HAP-1 (cell line): ENCODE results near the gene CDHR5.

Source experiments
- DNase-seq, 2 experiments: peaks; one replicate each; pipeline ENCODE4 v3.0.0-alpha.2; 2016 to 2020; ENCODE audit warnings: low spot score in 2 of 2
- H3K27me3 ChIP-seq: fragments of 250-450 bp; sonication (Bioruptor Pico); 2 replicates; pipeline ENCODE4 v1.5.1; 2020; ENCODE audit warnings: low read depth, mild to moderate bottlenecking, moderate library complexity
- H3K36me3 ChIP-seq: fragments of 250-450 bp; sonication (Bioruptor Pico); replicated peaks from 2 replicates; pipeline ENCODE4 v1.5.1; 2020; ENCODE audit warnings: mild to moderate bottlenecking
- H3K4me1 ChIP-seq: fragments of 250-450 bp; sonication (Bioruptor Pico); 2 replicates; pipeline ENCODE4 v1.5.1; 2020; ENCODE audit warnings: mild to moderate bottlenecking
- H3K4me3 ChIP-seq: fragments of 250-450 bp; sonication (Bioruptor Pico); 2 replicates; pipeline ENCODE4 v1.5.1; 2020; ENCODE audit warnings: mild to moderate bottlenecking, moderate library complexity
- H3K9me3 ChIP-seq: fragments of 250-450 bp; sonication (Bioruptor Pico); 2 replicates; pipeline ENCODE4 v1.5.1; 2020; ENCODE audit warnings: mild to moderate bottlenecking, moderate library complexity
- in situ Hi-C: fragments of 300-500 bp; cut with MboI; formaldehyde crosslinking; loops from 3 replicates; pipeline ENCODE4 v1.14.3; 2020; ENCODE audit warnings: low sequenced_read_pairs, inconsistent platforms, mixed read lengths

Gene CDHR5

GRCh38 chr11:587546-587945 is 37.2 kb downstream of the CDHR5 start:
- no peak for DNase-seq
- Histone ChIP-seq H3K4me3 (no peak overlapping the region), H3K36me3 (peaks cover 72% of the 10 kb centered on the region), H3K9me3 (no peaks in the 10 kb centered on the region), H3K27me3 (no peaks in the 10 kb centered on the region), H3K4me1 (no peaks in the 10 kb centered on the region)
- in situ Hi-C loops, result no loop called here

DNA sequence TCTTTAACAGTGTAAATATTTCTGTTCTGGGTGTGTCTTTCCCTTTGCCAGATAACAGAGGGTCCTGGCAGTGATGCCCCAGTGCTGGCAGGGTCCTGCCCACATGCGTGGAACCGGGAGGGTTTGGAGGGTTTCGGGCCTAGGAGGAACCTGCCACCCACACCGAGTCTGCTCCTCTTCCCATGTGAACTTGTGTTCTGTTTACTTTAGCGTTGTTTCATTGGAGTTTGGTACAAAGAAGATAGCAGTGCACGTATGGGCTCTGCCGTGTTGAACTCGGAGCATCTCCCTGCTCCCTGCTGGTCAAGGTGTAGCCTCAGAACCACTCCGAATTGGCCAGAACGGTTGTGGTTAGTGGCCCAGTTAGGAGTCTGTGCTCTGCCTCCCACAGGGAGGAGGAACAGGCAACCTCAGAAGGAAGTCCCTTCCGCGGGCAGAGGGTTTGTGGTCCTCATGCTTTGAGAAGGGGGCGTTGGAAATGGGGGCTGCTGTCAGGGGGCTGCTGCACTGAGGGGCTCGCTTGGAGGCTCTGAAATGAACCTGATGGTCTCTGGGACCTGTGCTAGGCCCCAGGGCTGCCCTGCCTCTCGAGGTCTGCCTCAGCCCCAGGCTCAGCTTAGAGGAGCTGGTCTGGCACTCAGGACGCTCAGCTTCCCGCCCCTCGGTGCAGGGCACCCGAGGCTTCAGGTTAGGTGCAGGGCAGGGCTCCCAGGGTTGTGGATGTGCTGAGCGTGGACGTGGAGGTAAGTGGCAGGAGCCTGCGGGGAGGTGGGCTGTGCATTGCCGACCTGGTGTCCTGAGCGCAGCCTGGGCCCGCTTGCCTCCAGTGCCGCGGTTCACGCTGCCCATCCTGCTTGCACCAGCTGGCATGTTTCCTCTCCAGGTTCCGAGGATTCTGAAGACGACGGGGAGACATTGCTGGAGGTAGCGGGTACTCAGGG is 38.1 kb downstream of the CDHR5 start:
- no peak for DNase-seq
- Histone ChIP-seq H3K4me3 (no peak overlapping the region), H3K36me3 (peaks cover 75% of the 10 kb centered on the region), H3K9me3 (no peaks in the 10 kb centered on the region), H3K27me3 (no peaks in the 10 kb centered on the region), H3K4me1 (no peaks in the 10 kb centered on the region)
- in situ Hi-C loops, result no loop called here

DNA sequence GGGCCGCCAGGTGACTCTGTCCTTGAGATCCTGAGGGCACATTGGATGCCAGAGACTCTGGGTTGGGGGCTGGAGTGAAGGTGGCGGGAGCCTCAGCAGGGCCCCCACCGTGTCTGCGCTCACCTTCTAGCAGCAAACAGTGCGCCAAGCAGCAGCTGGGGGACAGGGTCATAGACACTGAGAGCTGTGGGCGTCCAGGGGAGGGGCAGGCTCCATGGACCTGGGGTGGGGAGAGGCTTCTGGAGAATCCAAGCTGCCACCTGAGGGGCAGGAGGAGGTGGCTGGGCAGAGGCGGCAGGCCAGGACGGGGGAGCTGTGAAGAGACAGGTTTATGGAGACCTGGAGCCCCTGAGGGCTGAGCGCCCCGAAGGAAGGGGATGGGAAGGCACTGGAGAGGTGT is 40.5 kb downstream of the CDHR5 start:
- Histone ChIP-seq H3K36me3 (peaks cover 68% of the 10 kb centered on the region), H3K4me3 (no peak overlapping the region), H3K4me1 (no peaks in the 10 kb centered on the region), H3K9me3 (no peaks in the 10 kb centered on the region), H3K27me3 (no peaks in the 10 kb centered on the region)
- no peak for DNase-seq
- in situ Hi-C loops, result no loop called here

DNA sequence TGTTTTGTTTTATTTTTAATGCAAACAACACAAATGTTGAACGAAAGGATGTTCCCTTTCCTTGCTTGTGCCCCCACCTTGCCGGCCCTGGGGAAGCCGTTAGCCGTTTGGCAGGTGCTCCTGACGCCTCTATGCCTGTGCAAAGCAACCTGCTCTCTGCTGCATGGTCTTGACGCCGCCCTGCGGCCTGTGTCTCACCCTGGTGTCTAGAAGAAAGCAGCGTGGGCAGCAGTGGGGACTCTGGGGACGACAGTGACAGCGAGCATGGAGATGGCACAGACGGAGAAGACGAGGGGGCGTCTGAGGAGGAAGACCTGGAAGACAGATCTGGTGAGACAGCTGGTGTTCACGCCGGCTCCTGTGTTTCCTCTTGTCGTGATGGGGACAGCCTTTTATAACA is 43.0 kb downstream of the CDHR5 start:
- H3K9me3 ChIP-seq, result no peaks in the 10 kb centered on the region
- no peaks in the 10 kb centered on the region for H3K27me3 ChIP-seq
- H3K36me3 ChIP-seq, result peaks cover 51% of the 10 kb centered on the region
- DNase-seq, result no peak
- no peak overlapping the region for H3K4me3 ChIP-seq
- in situ Hi-C loops, result no loop called here
- peaks cover 6% of the 10 kb centered on the region for H3K4me1 ChIP-seq

DNA sequence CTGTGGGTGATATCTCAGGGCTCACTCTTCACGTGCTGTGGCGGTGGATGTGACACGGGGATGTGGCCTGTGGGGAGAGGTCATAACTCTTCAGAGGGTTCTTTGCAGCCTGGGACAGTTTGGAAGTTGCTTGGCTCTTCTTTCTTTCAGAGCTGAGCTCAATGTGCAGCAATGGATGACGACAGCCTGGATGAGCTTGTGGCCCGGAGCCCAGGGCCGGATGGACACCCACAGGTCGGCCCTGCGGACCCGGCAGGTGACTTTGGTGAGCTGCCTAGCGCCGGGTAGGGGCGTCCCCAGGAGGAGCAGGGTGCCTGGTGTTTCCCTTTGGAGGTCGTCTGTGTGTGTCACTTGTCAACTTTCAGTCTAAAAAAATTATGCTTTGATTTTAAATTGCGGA is 43.4 kb downstream of the CDHR5 start:
- H3K36me3 ChIP-seq, result peaks cover 47% of the 10 kb centered on the region

GRCh38 chr11:579830-580601 is 44.7 kb downstream of the CDHR5 start:
- Histone ChIP-seq H3K27me3 (no peaks in the 10 kb centered on the region), H3K9me3 (no peaks in the 10 kb centered on the region), H3K4me1 (peaks cover 6% of the 10 kb centered on the region), H3K4me3 (no peak overlapping the region), H3K36me3 (peaks cover 41% of the 10 kb centered on the region)
- in situ Hi-C loops, result no loop called here
- DNase-seq, result no peak

More for the DNA sequence above, 43.4 kb downstream of the CDHR5 start:
- Histone ChIP-seq H3K4me1 (peaks cover 6% of the 10 kb centered on the region), H3K4me3 (no peak overlapping the region), H3K27me3 (no peaks in the 10 kb centered on the region), H3K9me3 (no peaks in the 10 kb centered on the region)
- no peak for DNase-seq
- in situ Hi-C loops, result no loop called here

GRCh38 chr11:578276-579035 is 46.3 kb downstream of the CDHR5 start:
- Histone ChIP-seq H3K4me1 (peaks cover 6% of the 10 kb centered on the region), H3K9me3 (no peaks in the 10 kb centered on the region), H3K27me3 (no peaks in the 10 kb centered on the region), H3K4me3 (peak overlapping the region; percentile 73), H3K36me3 (peaks cover 35% of the 10 kb centered on the region)
- in situ Hi-C loops, result no loop called here
- no peak for DNase-seq

DNA sequence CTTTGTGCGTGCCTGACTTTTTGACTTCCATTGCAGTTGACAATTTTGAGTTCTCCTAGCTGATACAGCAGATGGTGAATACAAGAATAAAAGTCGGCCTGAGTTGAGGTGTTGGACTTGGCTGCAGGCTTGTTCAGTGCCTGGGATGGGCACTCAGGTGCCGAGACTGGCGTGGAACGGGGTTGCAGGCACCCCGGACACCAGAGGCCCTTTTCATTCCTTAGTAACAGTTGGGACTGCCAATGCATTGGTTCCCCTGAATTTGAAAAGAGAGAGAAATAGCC is 47.2 kb downstream of the CDHR5 start:
- Histone ChIP-seq H3K27me3 (no peaks in the 10 kb centered on the region), H3K36me3 (peaks cover 28% of the 10 kb centered on the region), H3K4me3 (peak overlapping the region; percentile 73), H3K4me1 (peaks cover 6% of the 10 kb centered on the region), H3K9me3 (no peaks in the 10 kb centered on the region)
- in situ Hi-C loops, result no loop called here
- no peak for DNase-seq

DNA sequence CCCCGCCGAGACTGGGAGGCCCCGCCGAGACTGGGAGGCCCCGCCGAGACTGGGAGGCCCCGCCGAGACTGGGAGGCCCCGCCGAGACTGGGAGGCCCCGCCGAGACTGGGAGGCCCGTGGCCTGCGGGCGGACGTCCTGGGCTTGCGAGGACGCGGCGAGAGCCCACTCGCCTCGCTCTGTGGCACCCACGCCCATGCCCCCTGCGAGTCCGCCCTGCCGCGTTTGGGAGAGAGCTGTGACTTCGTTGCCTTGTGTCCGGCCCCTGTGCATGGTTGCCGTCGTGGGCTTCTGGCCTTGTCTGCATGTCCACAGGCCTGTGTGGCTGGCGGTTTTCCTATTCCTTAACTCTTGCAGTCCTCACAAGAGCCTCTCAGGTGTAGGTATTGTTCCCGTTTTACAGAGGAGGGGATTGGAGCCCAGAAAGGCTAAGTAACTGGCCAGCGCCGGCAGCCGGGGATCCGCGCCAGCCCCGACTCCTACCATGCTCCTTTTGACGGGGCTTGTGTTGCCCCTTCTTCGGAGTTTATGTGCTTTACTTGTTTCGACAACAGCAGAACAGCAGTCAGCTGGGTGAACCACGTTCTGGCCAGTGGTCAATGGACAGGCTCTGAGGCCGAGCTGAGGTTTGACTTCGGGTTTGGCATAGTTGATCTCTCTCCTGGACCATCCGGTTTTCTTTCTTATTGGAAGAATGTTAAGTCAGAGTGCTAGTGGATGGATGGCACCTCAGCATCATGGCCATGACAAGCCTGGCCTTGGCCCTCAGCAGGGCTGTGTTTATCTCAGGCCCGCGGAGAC is 47.7 kb downstream of the CDHR5 start:
- in situ Hi-C loops, result no loop called here
- Histone ChIP-seq H3K9me3 (no peaks in the 10 kb centered on the region), H3K36me3 (peaks cover 23% of the 10 kb centered on the region), H3K4me1 (peaks cover 6% of the 10 kb centered on the region), H3K27me3 (no peaks in the 10 kb centered on the region), H3K4me3 (peak overlapping the region; percentile 73)
- DNase-seq, result no peak

DNA sequence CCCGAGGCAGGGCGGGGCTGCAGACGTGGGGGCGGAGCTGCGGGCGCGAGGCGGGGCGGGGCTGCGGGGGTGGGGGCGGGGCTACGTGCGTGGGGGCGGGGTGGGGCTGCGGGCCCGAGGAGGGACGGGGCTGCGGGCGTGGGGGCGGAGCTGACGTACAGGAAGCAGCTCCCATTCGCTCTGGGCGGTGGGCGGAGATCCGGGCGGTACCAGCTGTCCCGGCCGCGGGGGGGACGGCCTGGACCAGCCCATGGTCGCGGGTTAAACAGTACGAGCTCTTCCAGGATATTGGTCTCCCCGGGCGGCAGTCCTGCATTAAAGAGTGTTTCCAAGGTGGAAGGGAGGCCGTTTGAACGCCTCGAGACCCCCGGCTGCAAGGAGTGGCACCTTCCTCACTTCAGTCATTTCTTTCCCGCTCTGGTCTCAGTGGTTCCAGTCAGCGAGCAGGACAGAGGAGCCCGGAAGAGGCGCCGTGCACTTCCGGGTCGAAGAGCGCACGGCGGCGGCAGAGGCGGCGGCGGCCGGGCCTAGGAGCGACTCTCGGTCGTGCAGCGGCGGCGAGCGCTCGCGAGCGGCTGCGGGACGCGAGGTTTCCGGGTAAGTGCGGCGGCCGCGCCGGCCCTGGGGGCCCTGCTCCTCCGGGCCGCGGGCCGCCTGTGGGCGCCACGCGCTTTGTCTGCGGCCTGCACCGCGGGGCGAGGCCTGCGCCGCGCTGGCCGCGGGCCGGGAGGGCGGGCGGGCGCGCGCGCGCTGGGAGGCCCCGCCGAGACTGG is 48.6 kb downstream of the CDHR5 start, which contains the start of gene PHRF1:
Gene PHRF1 (plus strand): TSS at position 475 of the 773 bp plus-strand sequence. CDS start 5,043 bp downstream, outside the sequence.
- peak; percentile 92 to 97 for DNase-seq
- H3K9me3 ChIP-seq, result no peaks in the 10 kb centered on the region
- H3K4me1 ChIP-seq, result peaks cover 6% of the 10 kb centered on the region
- H3K36me3 ChIP-seq, result peaks cover 14% of the 10 kb centered on the region
- H3K4me3 ChIP-seq, result peak within 1 kb of the TSS; percentile 73
- in situ Hi-C loops, result no loop called here
- H3K27me3 ChIP-seq, result no peaks in the 10 kb centered on the region

DNA sequence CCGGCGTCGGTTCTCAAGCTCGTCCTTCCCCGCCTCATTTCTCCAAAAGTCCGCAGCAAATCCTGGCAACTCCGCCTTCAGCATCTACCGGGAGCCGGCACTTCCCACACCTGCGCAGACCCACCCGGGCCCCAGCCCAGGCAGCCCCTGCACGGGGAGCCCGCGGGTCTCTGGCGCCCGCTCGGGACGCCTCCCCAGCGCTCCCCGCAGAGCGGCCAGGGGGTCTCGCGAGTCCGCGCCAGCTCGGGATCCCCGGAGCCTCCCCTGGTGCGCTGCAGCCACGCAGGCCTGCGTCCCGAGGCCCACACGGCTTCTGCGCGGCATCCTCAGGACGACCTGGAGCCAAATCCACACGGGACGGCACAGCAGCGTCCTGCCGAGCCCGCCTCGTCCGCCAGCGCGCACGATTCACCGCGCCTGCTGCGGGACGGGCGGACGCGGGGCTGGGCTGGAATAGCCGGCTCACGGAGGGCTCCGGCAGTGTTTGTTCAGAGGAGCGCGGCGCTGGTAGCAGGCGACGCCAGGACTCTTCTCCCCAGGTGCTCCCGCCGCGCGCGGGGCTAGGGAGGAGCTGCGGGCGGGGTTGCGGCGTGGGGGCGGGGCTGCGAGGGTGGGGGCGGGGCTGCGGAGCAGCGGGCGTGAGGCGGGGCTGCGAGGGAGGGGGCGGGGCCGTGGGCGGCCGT is 49.3 kb downstream of the CDHR5 start:
- no peaks in the 10 kb centered on the region for H3K27me3 ChIP-seq
- H3K9me3 ChIP-seq, result no peaks in the 10 kb centered on the region
- H3K36me3 ChIP-seq, result peaks cover 13% of the 10 kb centered on the region; the same call in 1 of the 2 replicates
- H3K4me1 ChIP-seq, result peaks cover 6% of the 10 kb centered on the region
- H3K4me3 ChIP-seq, result peak overlapping the region; percentile 69
- peak; percentile 42 to 54 for DNase-seq
- in situ Hi-C loops, result no loop called here
